BJ (cell line): Measurements from ENCODE around the gene TAPT1. TPM values are rescaled to one million over a fixed set of nuclear protein-coding genes. Genes with fewer than 3 reads are reported as not detected.

Experiments
- CTCF ChIA-PET: fragments of 350-600 bp; formaldehyde crosslinking; extraction: SDS; loops from one replicate; lab custom pipeline; 2021; ENCODE audit warnings: antibody characterized with exemption, inconsistent platforms; lab: Yijun Ruan, JAX
- POLR2A ChIA-PET: fragments of 300-600 bp; sonication (Branson Sonifier 250); formaldehyde crosslinking; extraction: SDS; loops from one replicate; lab custom pipeline; 2021; ENCODE audit warnings: antibody characterized with exemption; lab: Charles Lee
- DNase-seq: peaks from one replicate; pipeline ENCODE4 v3.0.0-alpha.2; 2011; ENCODE audit warnings: low read depth
- H3K27me3 ChIP-seq: 2 replicates; pipeline ENCODE4 v1.6.0; 2011; ENCODE audit warnings: low read length; ENCODE audit not compliant: control insufficient read depth, insufficient read depth
- H3K36me3 ChIP-seq: 2 replicates; pipeline ENCODE4 v1.5.1; 2011; ENCODE audit warnings: low read length; ENCODE audit not compliant: control insufficient read depth, insufficient read depth
- H3K4me3 ChIP-seq: 2 replicates; pipeline ENCODE4 v1.5.1; 2011; ENCODE audit warnings: low read depth, mild to moderate bottlenecking, control low read depth, low read length
- CTCF ChIP-seq: IDR thresholded peaks from 2 replicates; pipeline ENCODE4 v1.5.1; 2011; ENCODE audit warnings: low read depth, mild to moderate bottlenecking, control low read depth, inconsistent platforms, low read length, moderate library complexity; ENCODE audit not compliant: insufficient read depth
- polyA plus RNA-seq: library from polyadenylated mRNA; depleted of rRNA; stranded (reverse); fragments of >200 nt; gene quantifications from 2 replicates; pipeline ENCODE4 v1.2.3, GENCODE V29; 2011

Gene TAPT1
- polyA plus RNA-seq, 1 experiment = 7.8 TPM

GRCh38 chr4:16238327-16238726, 12.1 kb upstream of the TAPT1 start:
- H3K27me3 ChIP-seq = no peaks in the 10 kb centered on the region; the same call in 1 of the 2 replicates
- ChIA-PET POLR2A (no interaction called here), CTCF (interaction anchor here (1.0 to 2.0 kb wide), 2 partner anchors 10 to 32 kb away, joined by 3 to 5 read pairs; no protein-coding TSS in a partner anchor)
- H3K4me3 ChIP-seq = no peak overlapping the region
- H3K36me3 ChIP-seq = no peaks in the 10 kb centered on the region
- no peak for TF ChIP-seq CTCF
- DNase-seq = no peak

- no peak for DNase-seq
- no peaks in the 10 kb centered on the region for H3K36me3 ChIP-seq
- POLR2A ChIA-PET = no interaction called here
- H3K27me3 ChIP-seq = no peaks in the 10 kb centered on the region; the same call in 1 of the 2 replicates
- no peak for TF ChIP-seq CTCF
- CTCF ChIA-PET = no interaction called here
- no peak overlapping the region for H3K4me3 ChIP-seq
Observed at GRCh38 chr4:16237715-16238114, 11.4 kb upstream of the TAPT1 start.

GRCh38 chr4:16236402-16237023, 10.2 kb upstream of the TAPT1 start:
- ChIA-PET CTCF (interaction anchor here (1.7 kb wide), 1 partner anchor 28 kb away, joined by 3 read pairs; no protein-coding TSS in a partner anchor), POLR2A (no interaction called here)
- Histone ChIP-seq H3K36me3 (no peaks in the 10 kb centered on the region), H3K4me3 (no peak overlapping the region), H3K27me3 (no peaks in the 10 kb centered on the region; the same call in 1 of the 2 replicates)
- no peak for TF ChIP-seq CTCF
- DNase-seq = no peak

GRCh38 chr4:16235209-16235608, 8.9 kb upstream of the TAPT1 start:
- H3K36me3 ChIP-seq = no peaks in the 10 kb centered on the region
- H3K27me3 ChIP-seq = no peaks in the 10 kb centered on the region; the same call in 1 of the 2 replicates
- POLR2A ChIA-PET = no interaction called here
- DNase-seq = no peak
- no peak overlapping the region for H3K4me3 ChIP-seq
- CTCF ChIA-PET = interaction anchor here (0.7 to 1.7 kb wide), 2 partner anchors 29 to 36 kb away, joined by 3 to 4 read pairs; no protein-coding TSS in a partner anchor
- TF ChIP-seq CTCF = no peak

- DNase-seq = no peak
- no peak for TF ChIP-seq CTCF
- POLR2A ChIA-PET = no interaction called here
- Histone ChIP-seq H3K27me3 (no peaks in the 10 kb centered on the region; the same call in 1 of the 2 replicates), H3K4me3 (no peak overlapping the region), H3K36me3 (no peaks in the 10 kb centered on the region)
- CTCF ChIA-PET = no interaction called here
Observed at GRCh38 chr4:16233569-16234177, 7.4 kb upstream of the TAPT1 start.
